ENCODE measurements around the gene GABRB1. TPM values are rescaled to one million over a fixed set of nuclear protein-coding genes. Genes with fewer than 3 reads are reported as not detected.

Gene GABRB1
- total RNA-seq, 2 experiments from 2014 or later: not detected

GRCh38 chr4:47309165-47309564 lies 277.8 kb downstream of the GABRB1 start:
- no peaks in the 10 kb centered on the region for H3K4me1 Mint-ChIP-seq (ENCODE audit: low read depth)
- CTCF ChIA-PET: no interaction called here

GRCh38 chr4:47312170-47312569 lies 280.8 kb downstream of the GABRB1 start:
- ChIA-PET CTCF (no interaction called here), POLR2A (no interaction called here)
- Mint-ChIP-seq H3K9me3 (no peaks in the 10 kb centered on the region), H3K4me3 (no peak overlapping the region), H3K27ac (no peak overlapping the region), H3K4me1 (ENCODE audit: low read depth) (no peaks in the 10 kb centered on the region), H3K36me3 (no peaks in the 10 kb centered on the region), H3K27me3 (peaks cover 4% of the 10 kb centered on the region)
- intact Hi-C loops (cut with micrococcal nuclease): loop anchor here (10.0 kb wide), 2 partner anchors 183 to 253 kb away; no protein-coding TSS in a partner anchor
- DNase-seq: no peak

More at GRCh38 chr4:47309165-47309564, 277.8 kb downstream of the GABRB1 start:
- Mint-ChIP-seq H3K4me3 (no peak overlapping the region), H3K27me3 (peaks cover 1% of the 10 kb centered on the region), H3K36me3 (no peaks in the 10 kb centered on the region), H3K9me3 (no peaks in the 10 kb centered on the region), H3K27ac (no peak overlapping the region)
- intact Hi-C loops (cut with micrococcal nuclease): no loop called here
- no peak for DNase-seq
- POLR2A ChIA-PET: no interaction called here

- DNase-seq: no peak
- CTCF ChIA-PET: no interaction called here
Measured at GRCh38 chr4:47313384-47313783, 282.0 kb downstream of the GABRB1 start.

GRCh38 chr4:47315346-47315745 lies 284.0 kb downstream of the GABRB1 start:
- intact Hi-C loops (cut with micrococcal nuclease): loop anchor here (5.0 to 10.0 kb wide), 3 partner anchors 179 to 522 kb away; partner anchors contain the start of gene CORIN
- Mint-ChIP-seq H3K36me3 (no peaks in the 10 kb centered on the region), H3K4me1 (ENCODE audit: low read depth) (no peaks in the 10 kb centered on the region), H3K9me3 (no peaks in the 10 kb centered on the region), H3K4me3 (no peak overlapping the region), H3K27me3 (peaks cover 8% of the 10 kb centered on the region), H3K27ac (no peak overlapping the region)
- CTCF ChIA-PET: no interaction called here
- POLR2A ChIA-PET: no interaction called here
- no peak for DNase-seq

More at GRCh38 chr4:47313384-47313783, 282.0 kb downstream of the GABRB1 start:
- no peaks in the 10 kb centered on the region for H3K4me1 Mint-ChIP-seq (ENCODE audit: low read depth)
- no peaks in the 10 kb centered on the region for H3K9me3 Mint-ChIP-seq
- POLR2A ChIA-PET: no interaction called here
- intact Hi-C loops (cut with micrococcal nuclease): loop anchor here (10.0 kb wide), 2 partner anchors 181 to 251 kb away; no protein-coding TSS in a partner anchor
- no peak overlapping the region for H3K27ac Mint-ChIP-seq
- H3K27me3 Mint-ChIP-seq: peaks cover 7% of the 10 kb centered on the region
- H3K36me3 Mint-ChIP-seq: no peaks in the 10 kb centered on the region
- no peak overlapping the region for H3K4me3 Mint-ChIP-seq

GRCh38 chr4:47326025-47326424 lies 294.7 kb downstream of the GABRB1 start:
- Mint-ChIP-seq H3K36me3 (no peaks in the 10 kb centered on the region), H3K9me3 (no peaks in the 10 kb centered on the region), H3K27ac (no peak overlapping the region), H3K4me3 (no peak overlapping the region), H3K4me1 (ENCODE audit: low read depth) (no peaks in the 10 kb centered on the region), H3K27me3 (peaks cover 8% of the 10 kb centered on the region)
- POLR2A ChIA-PET: no interaction called here
- intact Hi-C loops (cut with micrococcal nuclease): no loop called here
- CTCF ChIA-PET: no interaction called here
- DNase-seq: no peak

GRCh38 chr4:47330866-47331265 lies 299.5 kb downstream of the GABRB1 start:
- H3K36me3 Mint-ChIP-seq: no peaks in the 10 kb centered on the region
- no peak overlapping the region for H3K27ac Mint-ChIP-seq
- ChIA-PET POLR2A (no interaction called here), CTCF (no interaction called here)
- DNase-seq: no peak
- H3K4me3 Mint-ChIP-seq: no peak overlapping the region
- H3K4me1 Mint-ChIP-seq (ENCODE audit: low read depth): no peaks in the 10 kb centered on the region
- peaks cover 4% of the 10 kb centered on the region for H3K27me3 Mint-ChIP-seq
- no peaks in the 10 kb centered on the region for H3K9me3 Mint-ChIP-seq
- intact Hi-C loops (cut with micrococcal nuclease): no loop called here

GRCh38 chr4:47334652-47335051 lies 303.3 kb downstream of the GABRB1 start:
- Mint-ChIP-seq H3K27ac (no peak overlapping the region), H3K4me3 (no peak overlapping the region)

GRCh38 chr4:47337893-47338292 lies 306.5 kb downstream of the GABRB1 start:
- H3K36me3 Mint-ChIP-seq: no peaks in the 10 kb centered on the region
- intact Hi-C loops (cut with micrococcal nuclease): no loop called here
- no peaks in the 10 kb centered on the region for H3K9me3 Mint-ChIP-seq
- no peaks in the 10 kb centered on the region for H3K4me1 Mint-ChIP-seq (ENCODE audit: low read depth)
- H3K4me3 Mint-ChIP-seq: no peak overlapping the region
- peaks cover 3% of the 10 kb centered on the region for H3K27me3 Mint-ChIP-seq
- POLR2A ChIA-PET: no interaction called here
- DNase-seq: no peak
- no peak overlapping the region for H3K27ac Mint-ChIP-seq
- CTCF ChIA-PET: no interaction called here

More at GRCh38 chr4:47334652-47335051, 303.3 kb downstream of the GABRB1 start:
- no peaks in the 10 kb centered on the region for H3K9me3 Mint-ChIP-seq
- H3K4me1 Mint-ChIP-seq (ENCODE audit: low read depth): no peaks in the 10 kb centered on the region
- DNase-seq: no peak
- H3K27me3 Mint-ChIP-seq: peaks cover 3% of the 10 kb centered on the region
- ChIA-PET CTCF (no interaction called here), POLR2A (no interaction called here)
- intact Hi-C loops (cut with micrococcal nuclease): no loop called here
- H3K36me3 Mint-ChIP-seq: no peaks in the 10 kb centered on the region

GRCh38 chr4:47340914-47341313 lies 309.5 kb downstream of the GABRB1 start:
- Mint-ChIP-seq H3K4me1 (ENCODE audit: low read depth) (no peaks in the 10 kb centered on the region), H3K36me3 (no peaks in the 10 kb centered on the region), H3K27me3 (peaks cover 3% of the 10 kb centered on the region), H3K27ac (no peak overlapping the region), H3K4me3 (no peak overlapping the region), H3K9me3 (no peaks in the 10 kb centered on the region)
- no peak for DNase-seq
- intact Hi-C loops (cut with micrococcal nuclease): no loop called here
- CTCF ChIA-PET: no interaction called here
- POLR2A ChIA-PET: no interaction called here

GRCh38 chr4:47342796-47343195 lies 311.4 kb downstream of the GABRB1 start:
- H3K27ac Mint-ChIP-seq: no peak overlapping the region
- intact Hi-C loops (cut with micrococcal nuclease): no loop called here
- ChIA-PET POLR2A (no interaction called here), CTCF (interaction anchor here (0.6 kb wide), 1 partner anchor 208 kb away, joined by 4 read pairs; no protein-coding TSS in a partner anchor)
- no peak overlapping the region for H3K4me3 Mint-ChIP-seq
- no peaks in the 10 kb centered on the region for H3K4me1 Mint-ChIP-seq (ENCODE audit: low read depth)
- DNase-seq: no peak
- no peaks in the 10 kb centered on the region for H3K36me3 Mint-ChIP-seq
- no peaks in the 10 kb centered on the region for H3K9me3 Mint-ChIP-seq
- no peaks in the 10 kb centered on the region for H3K27me3 Mint-ChIP-seq

GRCh38 chr4:47349326-47349725 lies 318.0 kb downstream of the GABRB1 start:
- no peak for DNase-seq
- H3K4me1 Mint-ChIP-seq (ENCODE audit: low read depth): no peaks in the 10 kb centered on the region
- CTCF ChIA-PET: no interaction called here
- H3K9me3 Mint-ChIP-seq: no peaks in the 10 kb centered on the region
- H3K36me3 Mint-ChIP-seq: no peaks in the 10 kb centered on the region
- H3K4me3 Mint-ChIP-seq: no peak overlapping the region
- H3K27ac Mint-ChIP-seq: no peak overlapping the region
- H3K27me3 Mint-ChIP-seq: peaks cover 11% of the 10 kb centered on the region
- POLR2A ChIA-PET: no interaction called here
- intact Hi-C loops (cut with micrococcal nuclease): no loop called here

- POLR2A ChIA-PET: no interaction called here
- no peaks in the 10 kb centered on the region for H3K27me3 Mint-ChIP-seq
- no peak for DNase-seq
- H3K9me3 Mint-ChIP-seq: no peaks in the 10 kb centered on the region
- H3K27ac Mint-ChIP-seq: no peak overlapping the region
- H3K4me3 Mint-ChIP-seq: no peak overlapping the region
- H3K4me1 Mint-ChIP-seq (ENCODE audit: low read depth): no peaks in the 10 kb centered on the region
- intact Hi-C loops (cut with micrococcal nuclease): no loop called here
- H3K36me3 Mint-ChIP-seq: no peaks in the 10 kb centered on the region
- CTCF ChIA-PET: no interaction called here
Measured at GRCh38 chr4:47355568-47355967, 324.2 kb downstream of the GABRB1 start.

GRCh38 chr4:47359891-47360290 lies 328.5 kb downstream of the GABRB1 start:
- CTCF ChIA-PET: no interaction called here
- POLR2A ChIA-PET: no interaction called here
- H3K9me3 Mint-ChIP-seq: no peaks in the 10 kb centered on the region
- H3K4me3 Mint-ChIP-seq: no peak overlapping the region
- H3K4me1 Mint-ChIP-seq (ENCODE audit: low read depth): no peaks in the 10 kb centered on the region
- no peak for DNase-seq
- no peaks in the 10 kb centered on the region for H3K36me3 Mint-ChIP-seq
- peaks cover 7% of the 10 kb centered on the region for H3K27me3 Mint-ChIP-seq
- intact Hi-C loops (cut with micrococcal nuclease): no loop called here
- no peak overlapping the region for H3K27ac Mint-ChIP-seq
